Thyroid gland (tissue), 4 donors: Measurements from ENCODE around the gene SLC17A1.

Experiments
- POLR2A ChIP-seq, 2 donors: fragments of 450-650 bp; IDR thresholded peaks; one replicate each; pipeline ENCODE4 v1.6.1; 2017; ENCODE audit warnings: antibody characterized with exemption in 2 of 2, mild to moderate bottlenecking in 2 of 2, moderate library complexity in 1 of 2
- TF ChIP-seq, protein P1 (sequence below), 6 experiments: fragments of 200-600 bp in 3 of 6; fragments of 450-650 bp in 3 of 6; sonication (generic) in 3 of 6; IDR thresholded peaks; one replicate each; pipeline ENCODE4 v1.5.1; 2016 to 2019; ENCODE audit warnings: antibody characterized with exemption in 6 of 6, mild to moderate bottlenecking in 2 of 6, inconsistent platforms in 1 of 6, moderate library complexity in 1 of 6

DNA sequence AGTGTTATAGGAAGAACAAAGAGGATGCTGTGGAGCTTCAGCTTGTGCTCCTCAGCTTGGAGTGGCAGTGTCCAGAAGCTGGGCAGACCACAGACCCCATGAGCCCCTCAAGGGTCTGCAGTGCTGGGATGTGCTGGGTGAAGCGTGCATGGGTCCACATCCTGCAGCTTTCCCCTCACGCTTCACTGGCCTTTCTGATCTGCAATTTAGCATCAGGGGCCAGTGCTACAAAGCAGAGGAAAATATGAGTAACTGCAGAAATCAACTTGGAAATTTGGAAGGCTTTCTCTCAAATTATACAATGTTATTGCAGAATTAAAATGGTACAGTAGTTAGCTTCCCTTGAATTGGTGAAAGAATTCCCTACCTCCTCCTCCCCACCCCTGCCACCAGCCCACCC is 67.2 kb downstream of the SLC17A1 start:
- TF ChIP-seq, protein P1, sequence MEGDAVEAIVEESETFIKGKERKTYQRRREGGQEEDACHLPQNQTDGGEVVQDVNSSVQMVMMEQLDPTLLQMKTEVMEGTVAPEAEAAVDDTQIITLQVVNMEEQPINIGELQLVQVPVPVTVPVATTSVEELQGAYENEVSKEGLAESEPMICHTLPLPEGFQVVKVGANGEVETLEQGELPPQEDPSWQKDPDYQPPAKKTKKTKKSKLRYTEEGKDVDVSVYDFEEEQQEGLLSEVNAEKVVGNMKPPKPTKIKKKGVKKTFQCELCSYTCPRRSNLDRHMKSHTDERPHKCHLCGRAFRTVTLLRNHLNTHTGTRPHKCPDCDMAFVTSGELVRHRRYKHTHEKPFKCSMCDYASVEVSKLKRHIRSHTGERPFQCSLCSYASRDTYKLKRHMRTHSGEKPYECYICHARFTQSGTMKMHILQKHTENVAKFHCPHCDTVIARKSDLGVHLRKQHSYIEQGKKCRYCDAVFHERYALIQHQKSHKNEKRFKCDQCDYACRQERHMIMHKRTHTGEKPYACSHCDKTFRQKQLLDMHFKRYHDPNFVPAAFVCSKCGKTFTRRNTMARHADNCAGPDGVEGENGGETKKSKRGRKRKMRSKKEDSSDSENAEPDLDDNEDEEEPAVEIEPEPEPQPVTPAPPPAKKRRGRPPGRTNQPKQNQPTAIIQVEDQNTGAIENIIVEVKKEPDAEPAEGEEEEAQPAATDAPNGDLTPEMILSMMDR (IDR thresholded peaks at IDR 0.05), result no peak
- no peak for TF ChIP-seq POLR2A (IDR thresholded peaks at IDR 0.05)
